ENCODE data around the gene KCNMA1.

GRCh38 chr10:77158666-77159065 is 478.9 kb downstream of the KCNMA1 start:
- TF ChIP-seq CTCF (IDR thresholded peaks at IDR 0.05) (no peak), POLR2A (IDR thresholded peaks at IDR 0.05) (no peak), EP300 (IDR thresholded peaks at IDR 0.05) (no peak)
